Activated T-cell treated with anti-CD3 and anti-CD28 coated beads, Interleukin-2, amount 50 U/mL, for 4 hours (primary cell): Measurements from ENCODE around the gene HYOU1. TPM values are rescaled to one million over a fixed set of nuclear protein-coding genes. Genes with fewer than 3 reads are reported as not detected.
A peak's percentile ranks its signal among the peaks of the same experiment; 100 is the strongest.
"Not testable (repeated sequence)": the region's sequence is repeated elsewhere in the genome, so short reads cannot be mapped to it uniquely, and the experiment has no call there.

Source experiments
- ATAC-seq, 2 donors: fragments of 200-7000 bp; cut with Tn5 transposase; one replicate each; pipeline ENCODE4 v1.10.0; 2021
- DNase-seq: peaks from one replicate; pipeline ENCODE4 v3.0.0-alpha.2; 2020
- H3K27me3 Mint-ChIP-seq: one replicate; pipeline ENCODE4 v1.8.0; 2021; ENCODE audit warnings: low read depth, mixed read lengths
- H3K36me3 Mint-ChIP-seq: one replicate; pipeline ENCODE4 v1.8.0; 2022; ENCODE audit warnings: mixed read lengths; ENCODE audit not compliant: insufficient read depth
- H3K4me1 Mint-ChIP-seq: one replicate; pipeline ENCODE4 v1.8.0; 2021; ENCODE audit warnings: low read depth, mixed read lengths
- H3K4me3 Mint-ChIP-seq: one replicate; pipeline ENCODE4 v1.8.0; 2021; ENCODE audit warnings: mild to moderate bottlenecking, moderate library complexity, mixed read lengths
- H3K9me3 Mint-ChIP-seq: one replicate; pipeline ENCODE4 v1.8.0; 2021; ENCODE audit warnings: mixed read lengths
- total RNA-seq, 3 donors: library from RNA; stranded (reverse); gene quantifications; one replicate each; pipeline ENCODE4 v1.2.1, GENCODE V29; 2021

The HYOU1 gene
- total RNA-seq, 3 donors from 2014 or later: 249 to 309 (median 260) TPM

GRCh38 chr11:119067371-119068222, 10.6 kb upstream of the HYOU1 start, which contains the start of gene VPS11:
VPS11 (plus strand) TSS chr11:119067818; CDS start chr11:119067824, 6 bp downstream.
- Mint-ChIP-seq H3K4me3 (peak within 1 kb of the TSS; percentile 94), H3K27me3 (no peaks in the 10 kb centered on the region)

GRCh38 chr11:119065369-119065768, 8.4 kb upstream of the HYOU1 start:
- H3K4me1 Mint-ChIP-seq: peaks cover 48% of the 10 kb centered on the region
- H3K27me3 Mint-ChIP-seq: no peaks in the 10 kb centered on the region
- DNase-seq: peak; percentile 32
- peaks cover 8% of the 10 kb centered on the region for H3K36me3 Mint-ChIP-seq
- H3K9me3 Mint-ChIP-seq: no peaks in the 10 kb centered on the region
- no peak for ATAC-seq
- no peak overlapping the region for H3K4me3 Mint-ChIP-seq

More at GRCh38 chr11:119067371-119068222, 10.6 kb upstream of the HYOU1 start, which contains the start of gene VPS11:
- no peaks in the 10 kb centered on the region for H3K9me3 Mint-ChIP-seq
- peaks cover 48% of the 10 kb centered on the region for H3K4me1 Mint-ChIP-seq
- H3K36me3 Mint-ChIP-seq: peaks cover 17% of the 10 kb centered on the region
- DNase-seq (peak; percentile 97), ATAC-seq (peak; percentile 98)

- H3K9me3 Mint-ChIP-seq: no peaks in the 10 kb centered on the region
- DNase-seq: no peak
- no peak overlapping the region for H3K4me3 Mint-ChIP-seq
- no peak for ATAC-seq
- peaks cover 40% of the 10 kb centered on the region for H3K4me1 Mint-ChIP-seq
- H3K27me3 Mint-ChIP-seq: no peaks in the 10 kb centered on the region
- peaks cover 4% of the 10 kb centered on the region for H3K36me3 Mint-ChIP-seq
Measured at GRCh38 chr11:119062779-119063178, 5.8 kb upstream of the HYOU1 start.

GRCh38 chr11:119061256-119061655, 4.3 kb upstream of the HYOU1 start:
- Mint-ChIP-seq H3K27me3 (no peaks in the 10 kb centered on the region), H3K9me3 (no peaks in the 10 kb centered on the region), H3K4me1 (peaks cover 30% of the 10 kb centered on the region), H3K36me3 (peaks cover 4% of the 10 kb centered on the region), H3K4me3 (no peak overlapping the region)
- no peak for DNase-seq
- no peak for ATAC-seq

- not testable (repeated sequence) for H3K9me3 Mint-ChIP-seq, H3K4me3 Mint-ChIP-seq, ATAC-seq, DNase-seq, H3K27me3 Mint-ChIP-seq
- Mint-ChIP-seq H3K36me3 (peaks cover 22% of the 10 kb centered on the region), H3K4me1 (peaks cover 29% of the 10 kb centered on the region)
Measured at GRCh38 chr11:119059128-119059527, 2.1 kb upstream of the HYOU1 start.

- peaks cover 41% of the 10 kb centered on the region for H3K4me1 Mint-ChIP-seq
- H3K4me3 Mint-ChIP-seq: peak overlapping the region; percentile 95
- H3K36me3 Mint-ChIP-seq: peaks cover 40% of the 10 kb centered on the region
- peak; percentile 26 for DNase-seq
- peak; percentile 10 to 12 for ATAC-seq
- no peaks in the 10 kb centered on the region for H3K9me3 Mint-ChIP-seq
- H3K27me3 Mint-ChIP-seq: no peaks in the 10 kb centered on the region
Measured at GRCh38 chr11:119056421-119056999, 495 bp downstream of the HYOU1 start.

DNA sequence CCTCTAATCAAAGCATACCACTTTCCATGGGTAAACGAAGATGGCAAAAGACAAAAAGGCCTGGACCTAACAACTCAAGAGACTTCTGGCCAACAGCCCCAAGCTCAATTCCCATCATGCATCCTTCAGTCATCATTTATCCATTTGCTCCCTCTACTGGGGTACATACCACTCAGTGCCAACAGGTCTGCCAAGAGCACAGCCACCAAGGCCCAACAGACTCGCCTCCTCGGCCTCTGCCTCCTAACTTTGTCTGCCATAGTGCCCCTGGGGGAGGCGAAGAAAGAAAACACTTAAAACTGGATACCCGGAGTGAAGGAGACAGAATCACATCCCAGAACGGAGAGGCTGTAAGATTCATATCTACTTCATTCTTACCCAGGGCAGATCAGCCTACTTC, 1.1 kb downstream of the HYOU1 start:
- H3K9me3 Mint-ChIP-seq: no peaks in the 10 kb centered on the region
- ATAC-seq: no peak
- H3K4me3 Mint-ChIP-seq: peak overlapping the region; percentile 95
- peaks cover 44% of the 10 kb centered on the region for H3K36me3 Mint-ChIP-seq
- no peak for DNase-seq
- H3K4me1 Mint-ChIP-seq: peaks cover 44% of the 10 kb centered on the region
- no peaks in the 10 kb centered on the region for H3K27me3 Mint-ChIP-seq

DNA sequence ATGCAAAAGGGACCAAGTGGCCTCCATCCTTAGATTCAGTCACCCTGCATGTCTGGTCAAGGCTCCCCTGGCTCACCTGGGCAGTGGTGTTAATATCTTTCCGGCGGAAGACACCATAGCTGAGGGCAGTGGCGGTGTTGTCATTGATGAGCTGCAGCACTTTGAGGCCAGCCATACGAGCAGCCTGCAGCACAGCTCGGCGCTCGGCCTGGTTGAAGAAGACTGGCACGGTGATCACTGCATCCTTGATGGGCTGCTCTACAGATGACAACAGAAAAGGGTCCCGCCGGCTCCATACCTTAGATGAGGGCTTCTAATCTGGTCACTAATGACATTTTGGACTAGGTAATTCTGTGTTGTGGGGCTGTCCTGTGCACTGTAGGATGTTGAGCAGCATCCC, 2.6 kb downstream of the HYOU1 start:
- Mint-ChIP-seq H3K36me3 (peaks cover 50% of the 10 kb centered on the region), H3K4me1 (peaks cover 44% of the 10 kb centered on the region), H3K4me3 (peak overlapping the region; percentile 54), H3K9me3 (no peaks in the 10 kb centered on the region), H3K27me3 (no peaks in the 10 kb centered on the region)
- ATAC-seq (no peak), DNase-seq (no peak)

GRCh38 chr11:119052163-119052814, 4.7 kb downstream of the HYOU1 start:
- peaks cover 35% of the 10 kb centered on the region for H3K4me1 Mint-ChIP-seq
- DNase-seq: no peak
- peaks cover 64% of the 10 kb centered on the region for H3K36me3 Mint-ChIP-seq
- no peaks in the 10 kb centered on the region for H3K9me3 Mint-ChIP-seq
- no peak overlapping the region for H3K4me3 Mint-ChIP-seq
- H3K27me3 Mint-ChIP-seq: no peaks in the 10 kb centered on the region
- ATAC-seq: no peak

DNA sequence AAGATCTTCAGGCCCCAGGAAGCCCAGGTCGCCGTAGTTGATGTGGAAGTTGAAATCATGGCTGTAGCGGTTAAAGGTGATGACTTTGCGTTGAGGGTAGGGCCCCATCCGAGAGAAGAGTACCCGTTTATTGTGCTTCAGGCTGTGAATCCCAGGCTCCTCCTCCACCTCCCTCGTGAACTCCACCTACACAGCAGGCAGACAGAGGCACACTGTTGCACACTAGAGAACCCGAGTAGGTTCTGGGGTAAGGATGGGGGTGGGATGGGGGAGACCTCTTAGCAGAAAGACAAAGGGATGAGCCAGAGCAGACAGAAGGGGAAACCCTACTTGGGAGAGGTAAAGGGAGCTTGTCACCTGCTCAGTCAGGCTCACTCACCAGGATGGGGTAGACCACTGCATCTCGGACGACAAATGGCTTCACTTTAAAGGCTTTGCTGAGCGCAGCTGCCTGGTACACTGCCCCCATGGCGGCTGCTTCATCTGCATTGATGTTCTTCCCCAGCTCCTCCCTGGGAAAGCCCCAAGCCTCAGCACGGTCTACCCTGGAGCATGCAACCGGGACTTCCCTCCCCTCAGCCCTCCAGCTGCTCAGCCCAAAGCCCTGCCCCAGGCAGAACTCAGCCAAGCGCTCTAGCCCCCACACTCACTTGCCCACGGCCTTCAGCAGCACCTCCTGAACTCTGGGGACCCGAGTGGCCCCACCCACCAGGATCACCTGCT, 5.4 kb downstream of the HYOU1 start:
- no peak overlapping the region for H3K4me3 Mint-ChIP-seq
- H3K4me1 Mint-ChIP-seq: peaks cover 35% of the 10 kb centered on the region
- no peaks in the 10 kb centered on the region for H3K27me3 Mint-ChIP-seq
- no peaks in the 10 kb centered on the region for H3K9me3 Mint-ChIP-seq
- ATAC-seq: peak; percentile 6 to 26
- DNase-seq: no peak
- H3K36me3 Mint-ChIP-seq: peaks cover 66% of the 10 kb centered on the region

DNA sequence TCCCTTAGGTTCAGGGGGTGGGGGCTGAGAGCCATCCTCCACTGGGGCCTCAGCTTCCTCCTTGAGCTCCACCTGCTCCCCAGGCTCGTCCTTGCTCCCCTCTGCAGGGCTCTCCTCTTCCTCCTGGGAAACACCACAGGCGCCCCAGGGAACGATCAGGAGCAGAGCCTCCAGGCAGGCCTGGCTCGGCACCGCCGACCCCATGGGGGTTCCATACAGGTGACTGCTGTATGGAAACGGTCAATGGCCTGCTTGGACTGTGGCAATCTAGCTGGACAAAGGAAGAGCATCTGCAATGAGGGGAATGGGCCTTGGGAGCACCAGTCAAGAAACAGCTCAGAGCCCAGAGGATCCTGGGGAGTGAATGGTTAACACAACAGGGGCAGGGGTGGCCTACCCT, 7.9 kb downstream of the HYOU1 start:
- Mint-ChIP-seq H3K9me3 (no peaks in the 10 kb centered on the region), H3K4me3 (no peak overlapping the region), H3K4me1 (peaks cover 20% of the 10 kb centered on the region), H3K36me3 (peaks cover 62% of the 10 kb centered on the region), H3K27me3 (no peaks in the 10 kb centered on the region)
- ATAC-seq: no peak
- no peak for DNase-seq

- Mint-ChIP-seq H3K9me3 (no peaks in the 10 kb centered on the region), H3K36me3 (peaks cover 58% of the 10 kb centered on the region), H3K4me3 (no peak overlapping the region), H3K4me1 (peaks cover 16% of the 10 kb centered on the region), H3K27me3 (no peaks in the 10 kb centered on the region)
- ATAC-seq (no peak), DNase-seq (no peak)
Measured at GRCh38 chr11:119048644-119049043, 8.4 kb downstream of the HYOU1 start.

- Mint-ChIP-seq H3K4me1 (peaks cover 8% of the 10 kb centered on the region), H3K4me3 (no peak overlapping the region), H3K36me3 (peaks cover 47% of the 10 kb centered on the region), H3K27me3 (no peaks in the 10 kb centered on the region), H3K9me3 (no peaks in the 10 kb centered on the region)
- DNase-seq (no peak), ATAC-seq (no peak)
Measured at GRCh38 chr11:119047205-119047604, 9.8 kb downstream of the HYOU1 start.

- H3K4me3 Mint-ChIP-seq: no peak overlapping the region
- DNase-seq (no peak), ATAC-seq (no peak)
- peaks cover 42% of the 10 kb centered on the region for H3K36me3 Mint-ChIP-seq
- peaks cover 8% of the 10 kb centered on the region for H3K4me1 Mint-ChIP-seq
- H3K9me3 Mint-ChIP-seq: no peaks in the 10 kb centered on the region
- H3K27me3 Mint-ChIP-seq: no peaks in the 10 kb centered on the region
Measured at GRCh38 chr11:119046489-119046888, 10.5 kb downstream of the HYOU1 start.
